SK-N-SH (cell line): ENCODE results near the gene NSMCE1. TPM values are rescaled to one million over a fixed set of nuclear protein-coding genes. Genes with fewer than 3 reads are reported as not detected.

Experiments used
- CTCF ChIA-PET: fragments of 300-600, 350-600 bp; formaldehyde crosslinking; extraction: SDS; loops from one replicate; lab custom pipeline; 2021; lab: Yijun Ruan, JAX
- POLR2A ChIA-PET: fragments of 350-600 bp; sonication (Branson Sonifier 250); formaldehyde crosslinking; extraction: SDS; loops from one replicate; lab custom pipeline; 2020; ENCODE audit warnings: antibody characterized with exemption, inconsistent platforms; lab: Yijun Ruan, JAX
- DNase-seq: peaks from one replicate; pipeline ENCODE4 v3.0.0; 2012
- H2AFZ ChIP-seq: fragments of 200-600 bp; sonication (generic); 2 replicates; pipeline ENCODE4 v1.8.1; 2016; ENCODE audit warnings: antibody characterized with exemption, mild to moderate bottlenecking, low read depth
- H3F3A ChIP-seq: fragments of 200-600 bp; sonication (generic); replicated peaks from 2 replicates; pipeline ENCODE3; 2016; ENCODE audit warnings: antibody characterized with exemption, mild to moderate bottlenecking; ENCODE audit not compliant: insufficient read depth
- H3K27ac ChIP-seq, 2 experiments: fragments of 200-500 bp in 1 of 2; fragments of 200-600 bp in 1 of 2; sonication (Bioruptor generic) in 1 of 2; sonication (generic), shearing (Covaris generic) in 1 of 2; 2 replicates each; pipeline versions ENCODE4 v1.5.1 to v1.6.1; 2014 to 2016; ENCODE audit warnings: low read depth in 2 of 2, inconsistent platforms in 1 of 2, low read length in 1 of 2, mild to moderate bottlenecking in 1 of 2, mixed read lengths in 1 of 2
- H3K27me3 ChIP-seq: fragments of 200-600 bp; sonication (generic), shearing (Covaris generic); 2 replicates; pipeline ENCODE4 v1.6.1; 2016; ENCODE audit warnings: mixed run types; ENCODE audit not compliant: insufficient read depth
- H3K36me3 ChIP-seq, 2 experiments: fragments of 200-500 bp in 1 of 2; fragments of 200-600 bp in 1 of 2; sonication (Bioruptor generic) in 1 of 2; sonication (generic) in 1 of 2; replicated peaks in 1 of 2; 2 replicates each; pipeline versions ENCODE3 to v1.5.1; 2014 to 2016; ENCODE audit warnings: low read length in 1 of 2, mild to moderate bottlenecking in 1 of 2; ENCODE audit not compliant: insufficient read depth in 2 of 2, control insufficient read depth in 1 of 2
- H3K4me1 ChIP-seq, 2 experiments: fragments of 200-500 bp in 1 of 2; fragments of 200-600 bp in 1 of 2; sonication (Bioruptor generic) in 1 of 2; sonication (generic), shearing (Covaris generic) in 1 of 2; 2 replicates each; pipeline versions ENCODE4 v1.5.1 to v1.6.1; 2014 to 2016; ENCODE audit warnings: low read depth in 1 of 2, low read length in 1 of 2, mixed run types in 1 of 2; ENCODE audit not compliant: insufficient read depth in 2 of 2, control insufficient read depth in 1 of 2
- H3K4me2 ChIP-seq: fragments of 200-600 bp; sonication (generic), shearing (Covaris generic); 2 replicates; pipeline ENCODE4 v1.6.1; 2017; ENCODE audit warnings: mixed run types
- H3K4me3 ChIP-seq, 2 experiments: fragments of 200-500 bp in 1 of 2; fragments of 200-600 bp in 1 of 2; sonication (Bioruptor generic) in 1 of 2; sonication (generic), shearing (Covaris generic) in 1 of 2; 2 replicates each; pipeline versions ENCODE4 v1.5.1 to v1.8.1; 2014 to 2016; ENCODE audit warnings: low read depth in 2 of 2, inconsistent platforms in 1 of 2, low read length in 1 of 2, mild to moderate bottlenecking in 1 of 2, mixed read lengths in 1 of 2, moderate library complexity in 1 of 2
- H3K79me2 ChIP-seq: fragments of 200-600 bp; sonication (generic); 2 replicates; pipeline ENCODE4 v1.8.1; 2017; ENCODE audit warnings: mild to moderate bottlenecking; ENCODE audit not compliant: insufficient read depth
- H3K9ac ChIP-seq: fragments of 200-600 bp; sonication (generic); 2 replicates; pipeline ENCODE4 v1.6.1; 2017; ENCODE audit warnings: mixed run types
- H3K9me2 ChIP-seq: fragments of 200-600 bp; sonication (generic); 2 replicates; pipeline ENCODE4 v1.6.1; 2017; ENCODE audit warnings: mixed run types
- H3K9me3 ChIP-seq: fragments of 200-600 bp; sonication (generic); 2 replicates; pipeline ENCODE4 v1.6.1; 2017; ENCODE audit warnings: mixed run types, mild to moderate bottlenecking, moderate library complexity
- H4K20me1 ChIP-seq: fragments of 200-600 bp; sonication (generic); 2 replicates; pipeline ENCODE4 v1.6.1; 2017; ENCODE audit warnings: mild to moderate bottlenecking, mixed run types; ENCODE audit not compliant: insufficient read depth
- EP300 ChIP-seq, 2 experiments: IDR thresholded peaks; 2 replicates each; pipeline versions ENCODE4 v1.4.0 to v1.6.1; 2012; ENCODE audit warnings: borderline replicate concordance in 1 of 2, low read depth in 1 of 2, low read length in 1 of 2
- IRF3 ChIP-seq: fragments of 150-350 bp; IDR thresholded peaks from 2 replicates; pipeline ENCODE4 v1.6.1; 2016; ENCODE audit warnings: mild to moderate bottlenecking, low read depth, low read length
- MEF2A ChIP-seq: IDR thresholded peaks from 2 replicates; pipeline ENCODE4 v1.4.0; 2012; ENCODE audit warnings: low read depth, borderline replicate concordance
- PBX3 ChIP-seq: IDR thresholded peaks from 2 replicates; pipeline ENCODE4; 2012
- RAD21 ChIP-seq: IDR thresholded peaks from 2 replicates; pipeline ENCODE4 v1.6.1; 2012; ENCODE audit warnings: mild to moderate bottlenecking, low read length
- REST ChIP-seq: IDR thresholded peaks from 2 replicates; pipeline ENCODE4 v1.6.1; 2012; ENCODE audit warnings: mild to moderate bottlenecking, low read depth, low read length, moderate library complexity
- RFX5 ChIP-seq: IDR thresholded peaks from 2 replicates; pipeline ENCODE4 v1.6.1; 2012; ENCODE audit warnings: mild to moderate bottlenecking, improper control_type of control experiment, low read length
- TAF1 ChIP-seq: IDR thresholded peaks from 2 replicates; pipeline ENCODE4 v1.6.1; 2012; ENCODE audit warnings: low read depth, mild to moderate bottlenecking, low read length, moderate library complexity, borderline replicate concordance
- TCF12 ChIP-seq: IDR thresholded peaks from 2 replicates; pipeline ENCODE4 v1.4.0; 2012
- TEAD4 ChIP-seq: IDR thresholded peaks from 2 replicates; pipeline ENCODE4 v1.4.0; 2012; ENCODE audit warnings: mild to moderate bottlenecking, borderline replicate concordance; ENCODE audit not compliant: insufficient read depth
- USF2 ChIP-seq: fragments of 150-350 bp; IDR thresholded peaks from 2 replicates; pipeline ENCODE4 v1.6.1; 2017; ENCODE audit warnings: antibody characterized with exemption, low read length, low read depth, borderline replicate concordance
- WGBS: methylation state at CpG from one replicate; pipeline ENCODE4 v1.1.6; 2017; ENCODE audit warnings: low lambda C conversion rate; 5-methylcytosine and 5-hydroxymethylcytosine counted together
- polyA plus RNA-seq, 3 experiments: library from polyadenylated mRNA; depleted of rRNA; stranded (reverse); fragments of >200 nt; gene quantifications; 2 replicates each; pipeline ENCODE4 v1.2.3, GENCODE V29; 2012

Gene NSMCE1
- polyA plus RNA-seq, 1 of the 3 experiments (the other 2 are of a cell fraction) = 39.8 TPM

GRCh38 chr16:27190316-27190871 lies 78.2 kb downstream of the NSMCE1 start:
- Histone ChIP-seq H3K27me3 (no peaks in the 10 kb centered on the region), H2AFZ (no peak overlapping the region), H3K4me3 (no peak overlapping the region), H3K4me1 (peaks cover 0 to 9% of the 10 kb centered on the region in 2 experiments; a peak in 1 of 4 replicates), H3K9ac (no peak overlapping the region), H3F3A (no peaks in the 10 kb centered on the region), H3K36me3 (no peaks in the 10 kb centered on the region), H3K79me2 (no peaks in the 10 kb centered on the region), H3K9me3 (no peaks in the 10 kb centered on the region), H3K4me2 (no peak overlapping the region), H3K27ac (no peak overlapping the region), H3K9me2 (no peaks in the 10 kb centered on the region), H4K20me1 (no peaks in the 10 kb centered on the region)
- ChIA-PET POLR2A (no interaction called here), CTCF (interaction anchor here (0.8 to 1.8 kb wide), 2 partner anchors 9 to 10 kb away, joined by 3 to 4 read pairs; no protein-coding TSS in a partner anchor)
- TF ChIP-seq EP300 (IDR thresholded peaks at IDR 0.05; ENCODE audit: borderline replicate concordance in 1 of 2, low read depth in 1 of 2, low read length in 1 of 2) (no peak), PBX3 (no peak), IRF3 (no peak), TAF1 (no peak)
- WGBS = 68% methylated on average over 5 of the region's 12 CpGs
- no peak for DNase-seq

- no peaks in the 10 kb centered on the region for H3F3A ChIP-seq
- no peak overlapping the region for H2AFZ ChIP-seq
- H4K20me1 ChIP-seq = no peaks in the 10 kb centered on the region
- H3K4me1 ChIP-seq = peaks cover 0 to 11% of the 10 kb centered on the region in 2 experiments; a peak in 1 of 4 replicates
- ChIA-PET POLR2A (interaction anchor here (1.0 kb wide), 1 partner anchor 13 kb away, joined by 3 read pairs; no protein-coding TSS in a partner anchor), CTCF (interaction anchor here (0.9 to 2.2 kb wide), 3 partner anchors 10 to 179 kb away, joined by 3 to 13 read pairs (median 3); no protein-coding TSS in a partner anchor)
- no peaks in the 10 kb centered on the region for H3K79me2 ChIP-seq
- H3K9me3 ChIP-seq = no peaks in the 10 kb centered on the region
- TF ChIP-seq TCF12 (no peak), RFX5 (no peak), MEF2A (no peak), IRF3 (no peak), TEAD4 (no peak), USF2 (no peak), RAD21 (no peak), REST (no peak)
- H3K27ac ChIP-seq = no peak overlapping the region
- H3K9me2 ChIP-seq = no peaks in the 10 kb centered on the region
- no peaks in the 10 kb centered on the region for H3K27me3 ChIP-seq
- no peaks in the 10 kb centered on the region for H3K36me3 ChIP-seq
- no peak overlapping the region for H3K9ac ChIP-seq
- DNase-seq = no peak
- 48% methylated on average over 10 of the region's 13 CpGs for WGBS
- H3K4me2 ChIP-seq = no peak overlapping the region
- no peak overlapping the region for H3K4me3 ChIP-seq
Measured at GRCh38 chr16:27189335-27189972, 79.1 kb downstream of the NSMCE1 start.
